ENCODE measurements around the gene CD1C. TPM values are rescaled to one million over a fixed set of nuclear protein-coding genes. Genes with fewer than 3 reads are reported as not detected.

Gene CD1C
- total RNA-seq, 1 experiment from 2014 or later: not detected

DNA sequence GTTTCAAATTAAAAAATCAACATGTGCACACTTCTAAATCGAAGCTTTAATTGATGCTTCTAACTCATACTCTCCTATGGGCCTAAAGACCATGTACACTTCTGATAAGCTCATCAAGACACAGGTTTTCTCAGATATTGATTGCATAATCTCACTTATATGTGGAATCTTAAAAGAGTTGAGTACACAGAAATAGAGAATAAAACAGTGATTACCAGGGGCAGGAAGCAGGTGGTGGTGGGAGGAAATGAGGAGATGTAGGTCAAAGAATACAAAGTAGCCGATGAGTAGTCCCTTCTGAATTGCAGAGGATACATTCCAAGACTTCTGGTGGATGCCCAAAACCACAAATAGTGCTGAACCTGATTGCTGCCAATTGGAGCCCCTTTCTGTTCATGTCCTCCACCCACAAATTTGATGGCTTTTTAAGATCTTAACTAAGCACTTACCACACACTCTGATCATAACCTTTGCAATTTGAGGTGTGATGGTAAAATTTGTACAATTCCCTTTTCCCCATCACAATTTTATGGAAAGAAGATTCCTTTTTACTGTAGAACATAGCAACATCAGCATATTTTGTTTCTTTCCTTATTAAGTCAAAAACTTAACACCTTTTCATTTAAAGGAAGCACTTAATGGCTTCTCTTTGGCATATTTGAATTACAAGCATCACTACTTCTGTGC is 44.9 kb downstream of the CD1C start:
- no peak overlapping the region for H3K27ac Mint-ChIP-seq
- no peaks in the 10 kb centered on the region for H3K4me1 Mint-ChIP-seq
- ATAC-seq (no peak), DNase-seq (ENCODE audit: low spot score) (no peak)
- CTCF ChIA-PET: interaction anchor here (0.6 kb wide), 1 partner anchor 162 kb away, joined by 3 read pairs; no protein-coding TSS in a partner anchor
- POLR2A ChIA-PET: no interaction called here
- TF ChIP-seq TP53 (CRISPR knock-in tag; IDR thresholded peaks at IDR 0.05) (no peak), ZBTB21 (CRISPR knock-in tag; IDR thresholded peaks at IDR 0.05; ENCODE audit: borderline replicate concordance) (no peak), ZNF263 (CRISPR knock-in tag; IDR thresholded peaks at IDR 0.05; ENCODE audit: low read depth) (no peak), NFYB (CRISPR knock-in tag; conservative IDR thresholded peaks at IDR 0.05; ENCODE audit: low read depth) (no peak), RELA (CRISPR knock-in tag; IDR thresholded peaks at IDR 0.05; ENCODE audit: borderline replicate concordance) (no peak), MLX (CRISPR knock-in tag; IDR thresholded peaks at IDR 0.05) (no peak), ZNF219 (CRISPR knock-in tag; IDR thresholded peaks at IDR 0.05; ENCODE audit: borderline replicate concordance) (no peak), TEAD4 (CRISPR knock-in tag; IDR thresholded peaks at IDR 0.05) (no peak), PRDM15 (CRISPR knock-in tag; IDR thresholded peaks at IDR 0.05) (no peak), TEAD1 (CRISPR knock-in tag; IDR thresholded peaks at IDR 0.05) (no peak), GTF2I (CRISPR knock-in tag; conservative IDR thresholded peaks at IDR 0.05) (no peak), ZSCAN18 (CRISPR knock-in tag; IDR thresholded peaks at IDR 0.05) (no peak), NFE2L1 (CRISPR knock-in tag; IDR thresholded peaks at IDR 0.05) (no peak), ZNF121 (CRISPR knock-in tag; IDR thresholded peaks at IDR 0.05) (no peak), SP1 (CRISPR knock-in tag; conservative IDR thresholded peaks at IDR 0.05) (no peak)
- TF ChIP-seq, protein P1, sequence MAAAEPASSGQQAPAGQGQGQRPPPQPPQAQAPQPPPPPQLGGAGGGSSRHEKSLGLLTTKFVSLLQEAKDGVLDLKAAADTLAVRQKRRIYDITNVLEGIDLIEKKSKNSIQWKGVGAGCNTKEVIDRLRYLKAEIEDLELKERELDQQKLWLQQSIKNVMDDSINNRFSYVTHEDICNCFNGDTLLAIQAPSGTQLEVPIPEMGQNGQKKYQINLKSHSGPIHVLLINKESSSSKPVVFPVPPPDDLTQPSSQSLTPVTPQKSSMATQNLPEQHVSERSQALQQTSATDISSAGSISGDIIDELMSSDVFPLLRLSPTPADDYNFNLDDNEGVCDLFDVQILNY (CRISPR knock-in tag; IDR thresholded peaks at IDR 0.05): no peak
- no peak overlapping the region for H3K4me3 Mint-ChIP-seq
- no peaks in the 10 kb centered on the region for H3K36me3 Mint-ChIP-seq
- peaks cover 5% of the 10 kb centered on the region for H3K9me3 Mint-ChIP-seq
- H3K27me3 Mint-ChIP-seq (ENCODE audit: low read depth): peaks cover 10% of the 10 kb centered on the region

DNA sequence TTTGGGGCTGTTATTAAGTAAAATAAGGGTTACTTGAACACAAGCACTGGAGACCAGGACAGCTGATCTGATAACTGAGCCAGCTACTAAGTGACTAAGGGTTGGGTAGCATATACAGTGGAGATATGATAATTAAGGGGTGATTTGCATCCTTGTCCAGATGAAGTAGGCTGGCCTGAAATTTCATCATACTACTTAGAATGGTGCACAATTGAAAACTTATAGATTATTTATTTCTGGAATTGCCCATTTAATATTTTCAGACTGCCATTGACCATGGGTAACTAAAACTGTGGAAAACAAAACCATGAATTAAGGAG is 45.5 kb downstream of the CD1C start:
- Mint-ChIP-seq H3K27ac (no peak overlapping the region), H3K4me3 (no peak overlapping the region), H3K9me3 (peaks cover 7% of the 10 kb centered on the region), H3K36me3 (no peaks in the 10 kb centered on the region), H3K4me1 (no peaks in the 10 kb centered on the region), H3K27me3 (ENCODE audit: low read depth) (peaks cover 10% of the 10 kb centered on the region)
- ChIA-PET POLR2A (no interaction called here), CTCF (no interaction called here)
- TF ChIP-seq EMX1 (CRISPR knock-in tag; IDR thresholded peaks at IDR 0.05): no peak
- TF ChIP-seq NR1H2 (CRISPR knock-in tag; IDR thresholded peaks at IDR 0.05): no peak
- TF ChIP-seq ZSCAN18 (CRISPR knock-in tag; IDR thresholded peaks at IDR 0.05): no peak
- no peak for TF ChIP-seq TEAD1 (CRISPR knock-in tag; IDR thresholded peaks at IDR 0.05)
- TF ChIP-seq, protein P2, sequence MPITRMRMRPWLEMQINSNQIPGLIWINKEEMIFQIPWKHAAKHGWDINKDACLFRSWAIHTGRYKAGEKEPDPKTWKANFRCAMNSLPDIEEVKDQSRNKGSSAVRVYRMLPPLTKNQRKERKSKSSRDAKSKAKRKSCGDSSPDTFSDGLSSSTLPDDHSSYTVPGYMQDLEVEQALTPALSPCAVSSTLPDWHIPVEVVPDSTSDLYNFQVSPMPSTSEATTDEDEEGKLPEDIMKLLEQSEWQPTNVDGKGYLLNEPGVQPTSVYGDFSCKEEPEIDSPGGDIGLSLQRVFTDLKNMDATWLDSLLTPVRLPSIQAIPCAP (CRISPR knock-in tag; IDR thresholded peaks at IDR 0.05): no peak
- TF ChIP-seq, protein P3, sequence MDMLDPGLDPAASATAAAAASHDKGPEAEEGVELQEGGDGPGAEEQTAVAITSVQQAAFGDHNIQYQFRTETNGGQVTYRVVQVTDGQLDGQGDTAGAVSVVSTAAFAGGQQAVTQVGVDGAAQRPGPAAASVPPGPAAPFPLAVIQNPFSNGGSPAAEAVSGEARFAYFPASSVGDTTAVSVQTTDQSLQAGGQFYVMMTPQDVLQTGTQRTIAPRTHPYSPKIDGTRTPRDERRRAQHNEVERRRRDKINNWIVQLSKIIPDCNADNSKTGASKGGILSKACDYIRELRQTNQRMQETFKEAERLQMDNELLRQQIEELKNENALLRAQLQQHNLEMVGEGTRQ (CRISPR knock-in tag; IDR thresholded peaks at IDR 0.05): no peak
- TF ChIP-seq SOX15 (CRISPR knock-in tag; IDR thresholded peaks at IDR 0.05): no peak
- TF ChIP-seq, protein P4, sequence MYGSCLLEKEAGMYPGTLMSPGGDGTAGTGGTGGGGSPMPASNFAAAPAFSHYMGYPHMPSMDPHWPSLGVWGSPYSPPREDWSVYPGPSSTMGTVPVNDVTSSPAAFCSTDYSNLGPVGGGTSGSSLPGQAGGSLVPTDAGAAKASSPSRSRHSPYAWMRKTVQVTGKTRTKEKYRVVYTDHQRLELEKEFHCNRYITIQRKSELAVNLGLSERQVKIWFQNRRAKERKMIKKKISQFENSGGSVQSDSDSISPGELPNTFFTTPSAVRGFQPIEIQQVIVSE (CRISPR knock-in tag; IDR thresholded peaks at IDR 0.05; ENCODE audit: borderline replicate concordance): no peak
- no peak for TF ChIP-seq NR2C2 (CRISPR knock-in tag; IDR thresholded peaks at IDR 0.05)
- TF ChIP-seq TCF7 (CRISPR knock-in tag; IDR thresholded peaks at IDR 0.05; ENCODE audit: low read depth): no peak
- TF ChIP-seq IRF2 (CRISPR knock-in tag; IDR thresholded peaks at IDR 0.05; ENCODE audit: borderline replicate concordance, low read depth): no peak
- ATAC-seq (no peak), DNase-seq (ENCODE audit: low spot score) (no peak)
